ENCODE results near the gene PYY.
A peak's percentile ranks its signal among the peaks of the same experiment; 100 is the strongest.
"Not testable (repeated sequence)": the region's sequence is repeated elsewhere in the genome, so short reads cannot be mapped to it uniquely, and the experiment has no call there.

Gene PYY

DNA sequence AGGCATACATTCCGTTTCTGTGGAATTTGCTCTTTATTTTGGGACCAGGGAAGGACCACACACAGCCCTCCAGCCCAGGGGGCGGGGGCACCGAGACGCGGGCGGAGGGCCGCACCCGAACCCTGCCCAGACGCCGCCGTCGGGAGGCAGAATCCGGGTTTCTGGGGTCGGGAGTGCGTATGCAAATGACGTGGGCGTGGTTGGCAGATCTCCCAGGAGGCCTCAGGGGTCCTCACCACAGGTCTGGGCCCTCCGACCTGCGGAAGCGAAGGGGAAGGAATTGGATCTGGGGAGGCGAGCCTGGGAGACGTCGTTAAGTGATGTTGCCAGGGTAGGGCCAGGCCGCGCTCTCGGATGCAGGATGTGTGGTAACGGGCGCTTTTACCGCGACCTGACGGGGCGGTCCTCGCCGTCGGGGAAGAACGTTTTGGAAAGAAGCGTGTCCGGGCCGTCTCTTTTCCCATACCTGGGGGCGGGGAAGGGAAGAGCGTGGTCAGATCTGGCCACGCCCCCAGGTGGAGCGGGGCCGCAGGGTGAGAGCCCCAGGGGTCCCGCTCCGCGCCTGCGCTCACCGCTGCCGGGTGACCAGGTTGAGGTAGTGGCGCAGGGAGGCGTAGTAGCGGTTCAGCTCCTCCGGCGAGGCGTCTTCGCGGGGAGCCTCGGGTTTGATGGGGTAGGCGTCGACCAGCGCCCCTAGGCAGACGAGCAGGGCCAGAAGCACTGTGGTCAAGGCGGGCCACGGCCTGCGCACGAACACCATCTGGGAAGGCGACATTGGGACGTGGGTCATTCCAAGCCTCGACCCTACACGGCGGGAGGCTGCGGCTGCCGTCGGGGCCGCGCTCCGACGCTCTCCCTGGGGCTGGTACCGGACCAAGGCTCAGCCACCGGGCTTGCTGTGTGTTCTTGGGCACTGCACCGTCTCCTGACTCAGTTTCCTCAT lies 745 bp downstream of the PYY start:
- H3K27me3 Mint-ChIP-seq, result peaks cover 68% of the 10 kb centered on the region
- no peak overlapping the region for H3K27ac Mint-ChIP-seq (ENCODE audit: low read depth)
- peak overlapping the region; percentile 18 for H3K4me3 Mint-ChIP-seq
- no peaks in the 10 kb centered on the region for H3K36me3 Mint-ChIP-seq (ENCODE audit: insufficient read depth)
- DNase-seq (ENCODE audit: low spot score in 2 of 2) (no peak), ATAC-seq (replicated peaks; ENCODE audit: extremely low read depth, poor library complexity, severe bottlenecking) (no peak)
- H3K4me1 Mint-ChIP-seq, result peaks cover 9% of the 10 kb centered on the region
- H3K9me3 Mint-ChIP-seq, result no peaks in the 10 kb centered on the region

GRCh38 chr17:43952351-43952723 lies 1.4 kb downstream of the PYY start:
- Mint-ChIP-seq H3K27ac (ENCODE audit: low read depth) (no peak overlapping the region), H3K4me1 (peaks cover 9% of the 10 kb centered on the region), H3K36me3 (ENCODE audit: insufficient read depth) (no peaks in the 10 kb centered on the region), H3K9me3 (no peaks in the 10 kb centered on the region), H3K4me3 (peak overlapping the region; percentile 18), H3K27me3 (peaks cover 68% of the 10 kb centered on the region)
- DNase-seq (ENCODE audit: low spot score in 2 of 2) (no peak), ATAC-seq (replicated peaks; ENCODE audit: extremely low read depth, poor library complexity, severe bottlenecking) (no peak)

DNA sequence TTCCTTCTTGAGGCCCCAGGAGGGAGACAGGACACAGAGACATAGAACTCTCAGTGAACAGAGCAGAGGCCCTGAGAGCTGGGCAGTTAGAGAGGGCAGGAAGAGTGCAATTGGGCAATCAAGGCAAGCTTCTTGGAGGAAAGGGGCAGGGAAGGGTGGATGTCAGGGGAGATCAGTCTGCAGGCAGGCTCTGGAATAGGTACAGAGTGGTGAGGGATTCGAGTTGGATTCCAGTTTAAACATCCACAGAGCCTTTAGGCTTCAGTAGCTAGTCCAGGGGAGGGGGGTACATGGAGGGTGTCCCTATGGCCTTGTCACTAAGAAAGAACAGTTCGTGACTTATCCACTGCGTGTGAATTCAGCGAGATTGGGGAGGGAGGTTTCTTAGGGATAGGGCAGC lies 2.0 kb downstream of the PYY start:
- peaks cover 68% of the 10 kb centered on the region for H3K27me3 Mint-ChIP-seq
- ATAC-seq (replicated peaks; ENCODE audit: extremely low read depth, poor library complexity, severe bottlenecking), result no peak

DNA sequence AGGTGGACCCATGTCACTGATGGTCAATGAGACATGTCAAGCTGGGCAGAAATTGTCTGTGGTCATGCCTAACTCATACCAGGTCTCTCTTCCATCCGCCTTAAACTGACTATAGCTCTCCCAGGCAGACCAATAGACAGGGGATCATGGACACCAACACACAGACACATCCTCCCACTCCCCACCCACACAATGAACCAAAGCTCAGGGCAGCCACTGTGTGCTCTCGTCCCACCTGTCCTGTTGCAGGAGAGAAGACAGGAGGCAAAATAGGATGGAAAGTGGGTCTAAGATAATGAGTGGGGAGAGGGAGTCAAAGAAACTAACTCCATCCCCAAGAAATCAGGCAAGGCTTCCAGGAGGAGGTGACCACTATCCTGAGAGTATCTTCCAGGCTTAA lies 3.2 kb downstream of the PYY start:
- Mint-ChIP-seq H3K4me1 (peaks cover 9% of the 10 kb centered on the region), H3K4me3 (no peak overlapping the region), H3K27me3 (peaks cover 72% of the 10 kb centered on the region), H3K36me3 (ENCODE audit: insufficient read depth) (no peaks in the 10 kb centered on the region), H3K9me3 (no peaks in the 10 kb centered on the region), H3K27ac (ENCODE audit: low read depth) (no peak overlapping the region)
- ATAC-seq (replicated peaks; ENCODE audit: extremely low read depth, poor library complexity, severe bottlenecking), result no peak
- no peak for DNase-seq (ENCODE audit: low spot score in 2 of 2)

More for the DNA sequence above, 2.0 kb downstream of the PYY start:
- peaks cover 9% of the 10 kb centered on the region for H3K4me1 Mint-ChIP-seq
- no peaks in the 10 kb centered on the region for H3K9me3 Mint-ChIP-seq
- no peak for DNase-seq (ENCODE audit: low spot score in 2 of 2)
- H3K27ac Mint-ChIP-seq (ENCODE audit: low read depth), result no peak overlapping the region
- no peak overlapping the region for H3K4me3 Mint-ChIP-seq
- no peaks in the 10 kb centered on the region for H3K36me3 Mint-ChIP-seq (ENCODE audit: insufficient read depth)

DNA sequence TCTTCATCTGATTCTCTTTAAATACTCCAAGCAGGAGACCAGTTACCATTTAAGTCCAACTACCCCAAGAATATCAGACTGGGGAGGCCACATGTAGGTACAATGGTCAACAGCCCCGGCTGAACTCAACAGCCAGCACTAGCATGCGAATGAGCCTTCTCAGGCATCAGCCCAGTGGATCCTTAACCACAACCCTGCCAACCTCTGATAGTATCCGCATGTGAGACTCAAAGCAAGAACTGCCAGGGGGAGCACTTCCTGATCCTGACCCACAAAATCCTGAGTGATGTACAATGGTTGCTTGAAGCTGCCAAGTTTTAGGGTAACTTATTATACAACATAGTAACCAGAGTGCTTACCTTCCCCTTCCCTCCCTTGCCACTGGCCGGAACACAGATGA lies 4.0 kb downstream of the PYY start:
- ATAC-seq (replicated peaks; ENCODE audit: extremely low read depth, poor library complexity, severe bottlenecking), result no peak
- peaks cover 66% of the 10 kb centered on the region for H3K27me3 Mint-ChIP-seq

GRCh38 chr17:43946781-43947180 lies 7.0 kb downstream of the PYY start:
- Mint-ChIP-seq H3K9me3 (no peaks in the 10 kb centered on the region), H3K27me3 (peaks cover 41% of the 10 kb centered on the region), H3K4me3 (no peak overlapping the region), H3K27ac (ENCODE audit: low read depth) (no peak overlapping the region), H3K36me3 (ENCODE audit: insufficient read depth) (no peaks in the 10 kb centered on the region), H3K4me1 (no peaks in the 10 kb centered on the region)
- no peak for DNase-seq (ENCODE audit: low spot score in 2 of 2)
- ATAC-seq (replicated peaks; ENCODE audit: extremely low read depth, poor library complexity, severe bottlenecking), result no peak

More for the DNA sequence above, 4.0 kb downstream of the PYY start:
- Mint-ChIP-seq H3K4me3 (no peak overlapping the region), H3K9me3 (no peaks in the 10 kb centered on the region), H3K27ac (ENCODE audit: low read depth) (no peak overlapping the region), H3K4me1 (peaks cover 9% of the 10 kb centered on the region), H3K36me3 (ENCODE audit: insufficient read depth) (no peaks in the 10 kb centered on the region)
- DNase-seq (ENCODE audit: low spot score in 2 of 2), result no peak

- Mint-ChIP-seq H3K4me3 (no peak overlapping the region), H3K4me1 (no peaks in the 10 kb centered on the region), H3K36me3 (ENCODE audit: insufficient read depth) (no peaks in the 10 kb centered on the region), H3K9me3 (no peaks in the 10 kb centered on the region), H3K27me3 (peaks cover 25% of the 10 kb centered on the region), H3K27ac (ENCODE audit: low read depth) (no peak overlapping the region)
- ATAC-seq (replicated peaks; ENCODE audit: extremely low read depth, poor library complexity, severe bottlenecking), result no peak
- DNase-seq (ENCODE audit: low spot score in 2 of 2), result no peak
Observed at GRCh38 chr17:43945074-43945829, 8.5 kb downstream of the PYY start.

DNA sequence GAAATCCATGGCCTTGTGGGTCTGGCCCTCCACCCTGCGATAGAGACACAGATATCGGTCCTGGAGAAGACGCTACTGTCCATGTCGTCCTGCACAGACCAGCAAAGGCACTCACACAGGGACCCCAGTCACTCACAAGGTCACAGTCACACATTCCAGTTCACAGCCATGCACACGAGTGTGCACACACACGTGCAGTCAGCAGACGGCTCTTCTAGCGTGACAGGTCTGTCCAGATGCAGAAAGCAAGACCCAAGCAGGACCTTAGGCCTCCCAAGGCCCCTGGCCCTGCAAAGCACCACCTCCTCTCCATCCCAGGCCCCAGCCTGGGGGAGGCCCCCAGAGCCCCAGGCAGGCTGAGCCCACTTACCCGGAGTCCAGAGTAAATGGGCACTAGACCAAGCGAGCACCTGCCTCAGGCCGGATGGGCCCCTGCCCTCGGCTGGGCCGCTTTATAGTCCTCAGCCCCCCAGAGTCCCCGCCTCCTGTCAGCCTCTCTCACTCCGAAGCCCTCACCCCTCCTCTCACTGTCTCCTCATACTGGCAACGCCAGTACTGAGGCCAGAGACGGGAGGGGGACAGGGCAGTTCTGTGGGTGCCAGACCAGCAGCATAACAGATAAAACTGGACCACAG lies 11.6 kb downstream of the PYY start, which contains the start of gene PPY:
Gene PPY, minus strand, starts transcription at position 426 of the 635 bp plus-strand sequence. CDS start 822 bp downstream, outside the sequence.
- peaks cover 5% of the 10 kb centered on the region for H3K4me1 Mint-ChIP-seq
- H3K9me3 Mint-ChIP-seq, result no peaks in the 10 kb centered on the region
- peaks cover 1% of the 10 kb centered on the region for H3K36me3 Mint-ChIP-seq (ENCODE audit: insufficient read depth)
- H3K27ac Mint-ChIP-seq (ENCODE audit: low read depth), result no peak within 1 kb of the TSS
- H3K4me3 Mint-ChIP-seq, result no peak within 1 kb of the TSS
- ATAC-seq (replicated peaks; ENCODE audit: extremely low read depth, poor library complexity, severe bottlenecking), result no peak
- DNase-seq (ENCODE audit: low spot score in 2 of 2), result no peak
- H3K27me3 Mint-ChIP-seq, result peaks cover 12% of the 10 kb centered on the region

GRCh38 chr17:43940630-43941029 lies 13.1 kb downstream of the PYY start:
- ATAC-seq (replicated peaks; ENCODE audit: extremely low read depth, poor library complexity, severe bottlenecking) (no peak), DNase-seq (ENCODE audit: low spot score in 2 of 2) (no peak)
- Mint-ChIP-seq H3K36me3 (ENCODE audit: insufficient read depth) (peaks cover 1% of the 10 kb centered on the region), H3K4me3 (no peak overlapping the region), H3K9me3 (no peaks in the 10 kb centered on the region), H3K27me3 (peaks cover 3% of the 10 kb centered on the region), H3K4me1 (peaks cover 5% of the 10 kb centered on the region), H3K27ac (ENCODE audit: low read depth) (no peak overlapping the region)

DNA sequence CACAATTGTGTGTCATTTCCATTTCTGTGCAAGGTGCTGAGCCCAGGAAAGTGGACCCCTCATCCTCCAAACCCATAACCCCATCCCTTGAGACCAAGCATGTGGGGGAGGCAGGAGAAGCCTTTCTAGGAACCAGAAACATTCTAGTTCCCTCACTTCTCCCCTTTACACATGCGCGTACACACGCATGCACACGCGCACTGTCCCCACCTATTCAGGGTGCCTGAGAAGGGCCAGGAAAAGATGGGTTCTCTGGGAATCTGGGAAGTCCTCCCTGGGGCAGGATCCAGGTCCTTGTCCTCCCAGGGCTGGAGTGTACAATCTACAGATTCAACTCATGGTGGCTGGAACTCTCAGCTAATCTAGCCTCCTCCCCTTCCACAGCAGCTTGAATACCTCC lies 13.9 kb downstream of the PYY start:
- H3K4me3 Mint-ChIP-seq, result peak overlapping the region; percentile 69
- no peaks in the 10 kb centered on the region for H3K9me3 Mint-ChIP-seq
- H3K27me3 Mint-ChIP-seq, result no peaks in the 10 kb centered on the region
- no peak overlapping the region for H3K27ac Mint-ChIP-seq (ENCODE audit: low read depth)
- ATAC-seq (replicated peaks; ENCODE audit: extremely low read depth, poor library complexity, severe bottlenecking) (no peak), DNase-seq (ENCODE audit: low spot score in 2 of 2) (no peak)
- H3K4me1 Mint-ChIP-seq, result peaks cover 5% of the 10 kb centered on the region
- peaks cover 1% of the 10 kb centered on the region for H3K36me3 Mint-ChIP-seq (ENCODE audit: insufficient read depth)

DNA sequence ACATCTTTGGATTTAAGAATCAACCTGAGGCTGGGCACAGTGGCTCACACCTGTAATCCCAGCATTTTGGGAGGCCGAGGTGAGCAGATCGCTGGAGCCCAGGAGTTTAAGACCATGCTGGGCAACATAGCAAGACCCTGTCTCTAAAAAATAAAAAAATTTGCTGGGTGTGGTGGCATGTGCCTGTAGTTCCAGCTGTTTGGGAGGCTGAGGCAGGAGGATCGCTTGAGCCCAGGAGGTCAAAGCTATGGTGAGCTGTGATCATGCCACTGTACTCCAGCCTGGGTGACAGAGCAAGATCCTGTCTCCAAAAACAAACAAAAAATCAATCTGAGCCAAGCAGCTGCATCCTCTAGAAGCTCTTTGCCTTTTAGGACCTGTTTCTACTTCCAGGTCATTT lies 14.3 kb downstream of the PYY start:
- not testable (repeated sequence) for H3K36me3 Mint-ChIP-seq (ENCODE audit: insufficient read depth); H3K4me1 Mint-ChIP-seq; DNase-seq (ENCODE audit: low spot score in 2 of 2); H3K27ac Mint-ChIP-seq (ENCODE audit: low read depth); H3K27me3 Mint-ChIP-seq; ATAC-seq (replicated peaks; ENCODE audit: extremely low read depth, poor library complexity, severe bottlenecking); H3K9me3 Mint-ChIP-seq
- peak overlapping the region; percentile 69 for H3K4me3 Mint-ChIP-seq

GRCh38 chr17:43938838-43939182 lies 14.9 kb downstream of the PYY start:
- Mint-ChIP-seq H3K27ac (ENCODE audit: low read depth) (no peak overlapping the region), H3K27me3 (no peaks in the 10 kb centered on the region), H3K9me3 (no peaks in the 10 kb centered on the region), H3K36me3 (ENCODE audit: insufficient read depth) (peaks cover 1% of the 10 kb centered on the region), H3K4me1 (peaks cover 5% of the 10 kb centered on the region), H3K4me3 (peak overlapping the region; percentile 69)
- DNase-seq (ENCODE audit: low spot score in 2 of 2) (no peak), ATAC-seq (replicated peaks; ENCODE audit: extremely low read depth, poor library complexity, severe bottlenecking) (no peak)

Measured in central memory CD8-positive, alpha-beta T cell (primary cell).